Fibroblast of lung (primary cell): ENCODE measurements around the gene FAS.

Experiments used
- EZH2 ChIP-seq: IDR thresholded peaks from 2 replicates; pipeline ENCODE4 v1.5.1; 2012; ENCODE audit warnings: low read length, control low read depth, mild to moderate bottlenecking; ENCODE audit errors: missing control alignments
- TF ChIP-seq, protein P1 (sequence below), 2 donors: IDR thresholded peaks in 1 of 2; conservative IDR thresholded peaks in 1 of 2; 1 replicate in 1 of 2; 2 replicates in 1 of 2; pipeline ENCODE4 v1.5.1; 2011 to 2012; ENCODE audit warnings: low read length in 2 of 2, control low read depth in 1 of 2, inconsistent platforms in 1 of 2, low read depth in 1 of 2, mild to moderate bottlenecking in 1 of 2

DNA sequence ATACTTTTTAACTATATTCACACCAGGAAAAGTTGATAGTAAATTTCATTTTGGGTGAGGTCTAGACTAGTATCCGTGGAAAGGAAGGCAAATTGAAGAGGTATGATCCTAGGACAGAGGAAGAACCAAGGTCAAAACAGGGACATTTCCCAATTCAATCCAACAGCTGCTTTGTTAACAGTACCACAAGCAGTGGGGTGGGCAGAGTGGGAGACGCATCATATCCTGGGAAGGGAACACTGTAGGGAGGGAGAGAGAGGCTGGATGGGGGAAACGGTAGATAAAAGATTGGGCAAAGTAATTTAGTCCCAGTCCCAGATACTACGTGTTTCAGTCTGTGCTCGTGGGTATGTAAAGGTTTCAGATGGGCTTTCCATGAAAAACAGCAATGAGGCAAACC lies 9.2 kb upstream of the FAS start:
- TF ChIP-seq, protein P1, sequence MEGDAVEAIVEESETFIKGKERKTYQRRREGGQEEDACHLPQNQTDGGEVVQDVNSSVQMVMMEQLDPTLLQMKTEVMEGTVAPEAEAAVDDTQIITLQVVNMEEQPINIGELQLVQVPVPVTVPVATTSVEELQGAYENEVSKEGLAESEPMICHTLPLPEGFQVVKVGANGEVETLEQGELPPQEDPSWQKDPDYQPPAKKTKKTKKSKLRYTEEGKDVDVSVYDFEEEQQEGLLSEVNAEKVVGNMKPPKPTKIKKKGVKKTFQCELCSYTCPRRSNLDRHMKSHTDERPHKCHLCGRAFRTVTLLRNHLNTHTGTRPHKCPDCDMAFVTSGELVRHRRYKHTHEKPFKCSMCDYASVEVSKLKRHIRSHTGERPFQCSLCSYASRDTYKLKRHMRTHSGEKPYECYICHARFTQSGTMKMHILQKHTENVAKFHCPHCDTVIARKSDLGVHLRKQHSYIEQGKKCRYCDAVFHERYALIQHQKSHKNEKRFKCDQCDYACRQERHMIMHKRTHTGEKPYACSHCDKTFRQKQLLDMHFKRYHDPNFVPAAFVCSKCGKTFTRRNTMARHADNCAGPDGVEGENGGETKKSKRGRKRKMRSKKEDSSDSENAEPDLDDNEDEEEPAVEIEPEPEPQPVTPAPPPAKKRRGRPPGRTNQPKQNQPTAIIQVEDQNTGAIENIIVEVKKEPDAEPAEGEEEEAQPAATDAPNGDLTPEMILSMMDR (conservative IDR thresholded peaks at IDR 0.05 in 1 of 2, IDR thresholded peaks at IDR 0.05 in 1 of 2; ENCODE audit: low read depth in 1 of 2, low read length in 2 of 2): no peak
- TF ChIP-seq EZH2: no peak
